Endothelial cell of umbilical vein (primary cell): Measurements from ENCODE around the gene GAS7.

Experiments used
- CTCF ChIP-seq, 2 donors: IDR thresholded peaks; 1 replicate in 1 of 2; 2 replicates in 1 of 2; pipeline ENCODE4 v1.5.1; 2011; ENCODE audit warnings: low read length in 2 of 2, mild to moderate bottlenecking in 2 of 2, moderate library complexity in 2 of 2, control low read depth in 1 of 2, inconsistent platforms in 1 of 2, low read depth in 1 of 2; ENCODE audit not compliant: insufficient read depth in 1 of 2; ENCODE audit errors: extremely low read depth in 1 of 2
- POLR2AphosphoS5 ChIP-seq: IDR thresholded peaks from 2 replicates; pipeline ENCODE4 v1.6.1; 2012; ENCODE audit warnings: low read depth, mild to moderate bottlenecking, control low read depth, low read length, moderate library complexity; ENCODE audit not compliant: insufficient read depth

DNA sequence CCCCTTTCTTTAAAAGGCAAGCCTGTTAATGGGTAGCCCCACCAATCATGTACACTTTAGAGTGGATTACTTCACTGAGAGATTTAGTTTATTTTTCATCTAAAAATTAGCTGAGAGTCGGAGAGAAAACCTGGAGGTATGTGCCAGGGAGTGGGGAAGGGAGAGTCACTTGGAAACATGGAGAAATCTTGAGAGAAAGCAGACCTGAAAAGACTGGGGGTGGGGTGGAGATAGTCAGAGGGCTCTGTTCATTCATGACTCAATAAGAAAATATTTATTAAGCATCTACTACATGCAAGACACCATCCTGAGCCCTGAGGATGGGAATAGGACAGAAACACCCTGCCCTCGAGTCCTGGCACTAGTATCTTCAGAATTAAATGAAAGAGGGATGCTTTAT lies 265.9 kb downstream of the GAS7 start:
- no peak for TF ChIP-seq POLR2AphosphoS5
- TF ChIP-seq CTCF (IDR thresholded peaks at IDR 0.05; ENCODE audit: extremely low read depth in 1 of 2, insufficient read depth in 1 of 2, low read depth in 1 of 2, low read length in 2 of 2): no peak
